ENCODE measurements around the gene KCNMB2. TPM values are rescaled to one million over a fixed set of nuclear protein-coding genes. Genes with fewer than 3 reads are reported as not detected.
"Not testable (repeated sequence)": the region's sequence is repeated elsewhere in the genome, so short reads cannot be mapped to it uniquely, and the experiment has no call there.

Gene KCNMB2
- total RNA-seq, 2 donors from 2014 or later: 0.68 TPM; not detected in 1

DNA sequence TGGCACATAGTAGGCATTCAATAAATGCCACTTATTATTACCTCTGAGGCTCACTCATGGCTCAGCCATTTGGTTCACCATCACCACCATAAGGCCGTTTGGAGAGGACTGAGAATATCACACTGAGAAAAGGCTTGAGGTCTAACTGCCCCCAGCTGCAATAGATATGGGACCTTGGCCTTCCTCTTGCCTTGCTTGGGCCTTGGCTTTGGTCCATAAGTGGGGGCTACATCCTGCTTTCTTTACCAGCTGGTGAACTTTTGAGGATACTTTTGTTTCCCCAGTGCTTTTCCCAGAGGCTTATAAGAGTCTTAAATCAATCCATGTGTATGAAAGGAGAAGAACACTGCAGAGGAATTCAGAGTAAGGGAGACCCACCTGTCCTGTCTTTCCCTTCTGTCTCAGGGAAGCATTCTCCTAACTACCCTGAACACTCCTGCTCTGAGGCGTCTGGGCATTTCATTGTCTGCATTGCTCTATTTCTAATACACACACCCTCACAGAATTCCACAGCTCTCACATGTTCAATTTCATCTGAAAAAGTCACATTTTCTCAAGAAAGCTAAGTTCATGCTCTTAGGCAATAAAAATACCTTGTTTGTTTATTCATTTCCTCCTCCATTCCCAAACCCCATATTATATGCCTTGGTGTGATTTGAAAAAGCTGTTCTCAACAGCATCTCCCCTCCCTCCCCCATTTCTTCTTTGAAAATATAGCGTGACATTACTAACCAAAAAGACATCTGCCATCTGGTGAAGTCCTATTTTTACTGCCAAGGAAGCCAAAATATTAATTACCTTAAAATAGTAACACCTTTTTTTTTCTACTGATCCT lies 22.5 kb upstream of the KCNMB2 start:
- no peaks in the 10 kb centered on the region for H3K9me3 ChIP-seq
- no peak overlapping the region for H3K27ac ChIP-seq
- H3K27me3 ChIP-seq (replicated peaks; ENCODE audit: insufficient read depth): no peaks in the 10 kb centered on the region
- DNase-seq (ENCODE audit: low spot score): no peak
- H3K4me3 ChIP-seq: no peak overlapping the region
- intact Hi-C loops (cut with DNase I): no loop called here
- TF ChIP-seq POLR2A (IDR thresholded peaks at IDR 0.05) (no peak), POLR2AphosphoS5 (IDR thresholded peaks at IDR 0.05) (no peak)
- TF ChIP-seq, protein P1, sequence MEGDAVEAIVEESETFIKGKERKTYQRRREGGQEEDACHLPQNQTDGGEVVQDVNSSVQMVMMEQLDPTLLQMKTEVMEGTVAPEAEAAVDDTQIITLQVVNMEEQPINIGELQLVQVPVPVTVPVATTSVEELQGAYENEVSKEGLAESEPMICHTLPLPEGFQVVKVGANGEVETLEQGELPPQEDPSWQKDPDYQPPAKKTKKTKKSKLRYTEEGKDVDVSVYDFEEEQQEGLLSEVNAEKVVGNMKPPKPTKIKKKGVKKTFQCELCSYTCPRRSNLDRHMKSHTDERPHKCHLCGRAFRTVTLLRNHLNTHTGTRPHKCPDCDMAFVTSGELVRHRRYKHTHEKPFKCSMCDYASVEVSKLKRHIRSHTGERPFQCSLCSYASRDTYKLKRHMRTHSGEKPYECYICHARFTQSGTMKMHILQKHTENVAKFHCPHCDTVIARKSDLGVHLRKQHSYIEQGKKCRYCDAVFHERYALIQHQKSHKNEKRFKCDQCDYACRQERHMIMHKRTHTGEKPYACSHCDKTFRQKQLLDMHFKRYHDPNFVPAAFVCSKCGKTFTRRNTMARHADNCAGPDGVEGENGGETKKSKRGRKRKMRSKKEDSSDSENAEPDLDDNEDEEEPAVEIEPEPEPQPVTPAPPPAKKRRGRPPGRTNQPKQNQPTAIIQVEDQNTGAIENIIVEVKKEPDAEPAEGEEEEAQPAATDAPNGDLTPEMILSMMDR (IDR thresholded peaks at IDR 0.05): no peak
- no peaks in the 10 kb centered on the region for H3K4me1 ChIP-seq (replicated peaks)
- no peaks in the 10 kb centered on the region for H3K36me3 ChIP-seq
- 57% methylated on average over 3 of the region's 3 CpGs for WGBS

DNA sequence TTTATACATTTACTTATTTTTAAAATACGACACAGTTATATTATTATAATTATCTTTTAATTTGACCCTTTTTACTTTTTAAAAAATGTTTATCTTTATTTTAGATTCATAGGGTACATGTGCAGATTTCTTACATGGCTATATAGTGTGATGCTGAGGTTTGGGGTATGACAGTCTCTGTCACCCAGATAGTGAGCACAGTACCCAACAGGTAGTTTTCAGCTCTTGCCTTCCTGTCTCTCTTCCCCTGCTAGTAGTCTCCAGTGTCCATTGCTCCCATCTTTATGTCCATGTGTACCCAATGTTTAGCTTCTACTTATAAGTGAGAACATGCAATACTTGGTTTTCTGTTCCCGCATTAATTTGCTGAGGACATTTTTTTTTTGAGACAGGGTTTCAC lies 21.8 kb upstream of the KCNMB2 start:
- WGBS: 99% methylated on average over 2 of the region's 2 CpGs
- no peak for TF ChIP-seq POLR2A (IDR thresholded peaks at IDR 0.05)
- no peak overlapping the region for H3K27ac ChIP-seq

DNA sequence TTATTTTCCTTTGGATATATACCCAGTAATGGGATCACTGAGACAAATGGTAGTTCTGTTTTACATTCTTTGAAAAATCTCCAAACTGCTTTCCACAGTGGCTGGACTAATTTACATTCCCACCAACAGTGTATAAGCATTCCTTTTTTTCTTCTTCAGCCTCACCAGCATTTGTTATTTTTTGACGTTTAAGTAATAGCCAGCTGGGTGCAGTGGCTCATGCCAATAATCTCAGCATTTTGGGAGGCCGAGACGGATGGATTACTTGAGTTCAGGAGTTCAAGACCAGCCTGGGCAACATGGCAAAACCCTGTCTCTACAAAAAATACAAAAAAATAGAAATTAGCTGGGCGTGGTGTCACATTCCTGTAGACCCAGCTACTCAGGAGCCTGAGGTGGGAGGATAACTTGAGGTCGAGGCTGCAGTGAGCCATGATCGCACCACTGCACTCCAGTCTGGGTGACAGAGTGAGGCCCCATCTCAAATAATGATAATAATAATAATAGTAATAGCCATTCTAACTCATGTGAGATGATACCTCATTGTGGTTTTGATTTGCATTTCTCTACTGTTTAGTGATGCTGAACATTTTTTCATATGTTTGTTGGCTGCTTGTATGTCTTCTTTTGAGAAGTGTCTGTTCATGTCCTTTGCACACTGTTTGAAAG lies 21.0 kb upstream of the KCNMB2 start:
- H3K36me3 ChIP-seq; intact Hi-C loops (cut with DNase I); H3K9me3 ChIP-seq; DNase-seq (ENCODE audit: low spot score); H3K4me3 ChIP-seq; H3K4me1 ChIP-seq (replicated peaks); H3K27me3 ChIP-seq (replicated peaks; ENCODE audit: insufficient read depth); H3K27ac ChIP-seq: not testable (repeated sequence)
- WGBS: 88% methylated on average over 6 of the region's 6 CpGs

More for the DNA sequence above, 21.8 kb upstream of the KCNMB2 start:
- no peaks in the 10 kb centered on the region for H3K27me3 ChIP-seq (replicated peaks; ENCODE audit: insufficient read depth)
- H3K4me1 ChIP-seq (replicated peaks): no peaks in the 10 kb centered on the region
- DNase-seq (ENCODE audit: low spot score): no peak
- H3K4me3 ChIP-seq: no peak overlapping the region
- H3K9me3 ChIP-seq: no peaks in the 10 kb centered on the region
- intact Hi-C loops (cut with DNase I): no loop called here
- H3K36me3 ChIP-seq: no peaks in the 10 kb centered on the region

DNA sequence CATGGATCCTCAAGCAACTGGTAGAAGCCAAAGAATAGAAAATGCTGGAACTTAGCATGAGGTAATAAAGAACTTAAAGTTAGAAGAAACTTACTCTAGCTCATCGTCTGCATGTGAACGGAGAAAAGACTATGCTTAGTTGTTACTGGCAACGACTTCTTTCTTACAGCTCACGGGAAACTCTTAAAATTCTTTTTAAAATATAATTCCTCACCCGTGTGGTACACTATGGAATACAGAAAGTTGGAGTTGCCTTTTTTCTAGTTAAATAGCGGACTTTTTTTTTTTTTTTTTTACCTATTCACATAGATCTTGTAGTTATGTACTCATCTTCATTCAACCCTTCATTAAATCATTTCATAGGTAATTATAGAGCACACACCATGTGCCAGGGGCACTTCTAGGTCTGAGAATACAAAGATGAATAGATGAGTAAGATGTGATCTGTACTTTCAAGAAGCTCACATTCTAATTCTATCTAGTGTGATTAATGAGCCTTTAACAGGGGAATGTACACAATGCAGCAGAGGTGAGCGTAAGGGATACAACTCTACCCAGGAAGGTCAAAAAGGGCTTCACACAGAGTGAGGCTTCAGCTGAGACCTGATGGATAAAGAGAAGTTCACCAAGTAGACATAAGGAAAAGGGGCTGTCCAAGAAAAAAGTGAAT lies 18.4 kb upstream of the KCNMB2 start:
- Histone ChIP-seq H3K4me1 (replicated peaks) (no peaks in the 10 kb centered on the region), H3K27me3 (replicated peaks; ENCODE audit: insufficient read depth) (no peaks in the 10 kb centered on the region), H3K36me3 (no peaks in the 10 kb centered on the region), H3K4me3 (no peak overlapping the region), H3K9me3 (no peaks in the 10 kb centered on the region), H3K27ac (no peak overlapping the region)
- intact Hi-C loops (cut with DNase I): no loop called here
- TF ChIP-seq, protein P1 (IDR thresholded peaks at IDR 0.05): no peak
- TF ChIP-seq POLR2AphosphoS5 (IDR thresholded peaks at IDR 0.05) (no peak), POLR2A (IDR thresholded peaks at IDR 0.05) (no peak)
- 94% methylated on average over 7 of the region's 7 CpGs for WGBS
- no peak for DNase-seq (ENCODE audit: low spot score)

DNA sequence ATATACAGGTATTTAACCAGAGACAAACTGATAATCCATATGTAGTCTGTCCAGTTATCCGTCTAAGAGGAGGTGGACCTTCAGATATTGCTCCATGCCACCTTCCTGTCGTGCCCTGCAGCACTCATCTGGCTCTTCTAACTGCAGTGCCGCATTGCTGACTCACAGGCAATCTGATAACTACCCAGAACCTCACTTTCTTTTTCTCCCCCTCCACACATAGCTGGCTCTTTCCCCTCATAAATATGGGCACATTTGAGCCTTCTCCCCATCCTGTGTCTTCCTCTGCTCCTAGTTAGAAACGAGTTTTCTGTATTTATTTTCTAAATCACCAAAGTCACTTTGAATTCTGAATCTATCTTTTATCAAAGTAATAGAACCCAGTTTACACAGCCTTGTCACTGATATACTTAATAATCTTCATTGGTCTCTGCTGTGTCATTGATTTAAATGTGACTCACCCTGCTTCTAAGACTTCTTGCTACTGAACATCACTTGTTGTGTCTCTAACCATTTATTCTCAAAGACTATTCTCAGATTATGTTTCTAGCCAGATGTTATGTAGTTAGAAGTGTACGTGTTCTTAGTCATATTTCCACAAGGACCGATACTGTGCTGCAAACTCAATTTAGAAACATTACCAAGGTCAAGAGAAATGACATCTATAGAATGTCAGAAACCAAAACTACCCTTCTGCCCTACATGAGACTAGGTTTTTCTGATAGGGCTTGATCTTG lies 17.4 kb upstream of the KCNMB2 start:
- WGBS: 69% methylated on average over 6 of the region's 6 CpGs
- TF ChIP-seq POLR2AphosphoS5 (IDR thresholded peaks at IDR 0.05): no peak
- no peak for TF ChIP-seq POLR2A (IDR thresholded peaks at IDR 0.05)
- TF ChIP-seq, protein P1 (IDR thresholded peaks at IDR 0.05): no peak
- Histone ChIP-seq H3K4me1 (replicated peaks) (no peaks in the 10 kb centered on the region), H3K36me3 (no peaks in the 10 kb centered on the region), H3K27ac (no peak overlapping the region), H3K9me3 (no peaks in the 10 kb centered on the region), H3K27me3 (replicated peaks; ENCODE audit: insufficient read depth) (no peaks in the 10 kb centered on the region), H3K4me3 (no peak overlapping the region)
- intact Hi-C loops (cut with DNase I): no loop called here
- DNase-seq (ENCODE audit: low spot score): no peak
